BJ (cell line): ENCODE data around the gene TAS2R46. TPM values are rescaled to one million over a fixed set of nuclear protein-coding genes. Genes with fewer than 3 reads are reported as not detected.
"Not testable (repeated sequence)": the region's sequence is repeated elsewhere in the genome, so short reads cannot be mapped to it uniquely, and the experiment has no call there.

Experiments
- CTCF ChIA-PET: fragments of 350-600 bp; formaldehyde crosslinking; extraction: SDS; loops from one replicate; lab custom pipeline; 2021; ENCODE audit warnings: antibody characterized with exemption, inconsistent platforms; lab: Yijun Ruan, JAX
- POLR2A ChIA-PET: fragments of 300-600 bp; sonication (Branson Sonifier 250); formaldehyde crosslinking; extraction: SDS; loops from one replicate; lab custom pipeline; 2021; ENCODE audit warnings: antibody characterized with exemption; lab: Charles Lee
- DNase-seq: peaks from one replicate; pipeline ENCODE4 v3.0.0-alpha.2; 2011; ENCODE audit warnings: low read depth
- H3K27me3 ChIP-seq: 2 replicates; pipeline ENCODE4 v1.6.0; 2011; ENCODE audit warnings: low read length; ENCODE audit not compliant: control insufficient read depth, insufficient read depth
- H3K36me3 ChIP-seq: 2 replicates; pipeline ENCODE4 v1.5.1; 2011; ENCODE audit warnings: low read length; ENCODE audit not compliant: control insufficient read depth, insufficient read depth
- H3K4me3 ChIP-seq: 2 replicates; pipeline ENCODE4 v1.5.1; 2011; ENCODE audit warnings: low read depth, mild to moderate bottlenecking, control low read depth, low read length
- CTCF ChIP-seq: IDR thresholded peaks from 2 replicates; pipeline ENCODE4 v1.5.1; 2011; ENCODE audit warnings: low read depth, mild to moderate bottlenecking, control low read depth, inconsistent platforms, low read length, moderate library complexity; ENCODE audit not compliant: insufficient read depth
- polyA minus RNA-seq: library from RNA; depleted of rRNA, polyadenylated mRNA; stranded (reverse); fragments of >200 nt; gene quantifications from 2 replicates; pipeline ENCODE4 v1.2.3, GENCODE V29; 2011; rRNA and poly(A)+ RNA removed
- polyA plus RNA-seq: library from polyadenylated mRNA; depleted of rRNA; stranded (reverse); fragments of >200 nt; gene quantifications from 2 replicates; pipeline ENCODE4 v1.2.3, GENCODE V29; 2011; rRNA removed

Gene TAS2R46
- polyA plus RNA-seq: 0.09 and 0.11 TPM in 2 replicates
- polyA minus RNA-seq: 1.5 and 1.9 TPM in 2 replicates

GRCh38 chr12:11062194-11062593, at the start of gene TAS2R46:
Gene TAS2R46, minus strand, starts transcription at chr12:11062294. Its CDS starts 0 bp downstream, at chr12:11062294.
- H3K27me3 ChIP-seq, H3K4me3 ChIP-seq, H3K36me3 ChIP-seq, DNase-seq, POLR2A ChIA-PET: not testable (repeated sequence)
- CTCF ChIA-PET: interaction anchor here (1.1 kb wide), 1 partner anchor 42 kb away, joined by 3 read pairs; no protein-coding TSS in a partner anchor

- H3K36me3 ChIP-seq, DNase-seq, H3K4me3 ChIP-seq, H3K27me3 ChIP-seq, POLR2A ChIA-PET, CTCF ChIA-PET: not testable (repeated sequence)
These were observed 49.1 kb upstream of the TAS2R46 start for GRCh38 chr12:11111213-11111612.

GRCh38 chr12:11108862-11109261, 46.8 kb upstream of the TAS2R46 start:
- no peak for TF ChIP-seq CTCF

GRCh38 chr12:11107719-11108118, 45.6 kb upstream of the TAS2R46 start:
- DNase-seq: no peak
- POLR2A ChIA-PET: no interaction called here
- CTCF ChIA-PET: no interaction called here
- no peak for TF ChIP-seq CTCF
- Histone ChIP-seq H3K4me3 (no peak overlapping the region), H3K27me3 (no peaks in the 10 kb centered on the region), H3K36me3 (no peaks in the 10 kb centered on the region)

More at GRCh38 chr12:11108862-11109261, 46.8 kb upstream of the TAS2R46 start:
- Histone ChIP-seq H3K4me3 (no peak overlapping the region), H3K27me3 (no peaks in the 10 kb centered on the region), H3K36me3 (no peaks in the 10 kb centered on the region)
- POLR2A ChIA-PET: no interaction called here
- DNase-seq: no peak
- CTCF ChIA-PET: no interaction called here

GRCh38 chr12:11106288-11106687, 44.2 kb upstream of the TAS2R46 start:
- no peak for DNase-seq
- Histone ChIP-seq H3K4me3 (no peak overlapping the region), H3K27me3 (no peaks in the 10 kb centered on the region), H3K36me3 (no peaks in the 10 kb centered on the region)
- CTCF ChIA-PET: no interaction called here
- POLR2A ChIA-PET: no interaction called here
- TF ChIP-seq CTCF: no peak

- Histone ChIP-seq H3K36me3 (no peaks in the 10 kb centered on the region), H3K27me3 (no peaks in the 10 kb centered on the region), H3K4me3 (no peak overlapping the region)
- ChIA-PET POLR2A (no interaction called here), CTCF (no interaction called here)
- no peak for DNase-seq
- no peak for TF ChIP-seq CTCF
These were observed 43.5 kb upstream of the TAS2R46 start for GRCh38 chr12:11105546-11105945.

GRCh38 chr12:11094910-11095309, 32.8 kb upstream of the TAS2R46 start:
- H3K27me3 ChIP-seq, H3K4me3 ChIP-seq, H3K36me3 ChIP-seq, DNase-seq, CTCF ChIA-PET, POLR2A ChIA-PET: not testable (repeated sequence)
